Prostate gland (tissue), 2 donors: ENCODE results near the gene ASB8. TPM values are rescaled to one million over a fixed set of nuclear protein-coding genes. Genes with fewer than 3 reads are reported as not detected.
"Not testable (repeated sequence)": the region's sequence is repeated elsewhere in the genome, so short reads cannot be mapped to it uniquely, and the experiment has no call there.

Experiments used
- DNase-seq: peaks from one replicate; pipeline ENCODE4 v3.0.0-alpha.2; 2019; ENCODE audit warnings: low spot score
- H3K27ac ChIP-seq, 2 donors: fragments of 200-600 bp; sonication (generic); 2 replicates each; pipeline ENCODE4 v1.5.1; 2017 to 2019
- H3K27me3 ChIP-seq: fragments of 200-600 bp; sonication (generic); replicated peaks from 2 replicates; pipeline ENCODE4 v1.5.1; 2019; ENCODE audit not compliant: insufficient read depth
- H3K36me3 ChIP-seq, 2 donors: fragments of 200-600 bp; sonication (generic); 1 replicate in 1 of 2; 2 replicates in 1 of 2; pipeline versions ENCODE4 v1.5.1 to v1.8.1; 2017 to 2019
- H3K4me1 ChIP-seq: fragments of 200-600 bp; sonication (generic); replicated peaks from 2 replicates; pipeline ENCODE4 v1.5.1; 2019
- H3K4me3 ChIP-seq, 2 donors: fragments of 200-600 bp; sonication (generic); 2 replicates each; pipeline ENCODE4 v1.5.1; 2017 to 2019
- H3K9me3 ChIP-seq: fragments of 200-600 bp; sonication (generic); 2 replicates; pipeline ENCODE4 v1.5.1; 2017
- CTCF ChIP-seq, 4 experiments: fragments of 200-600 bp in 2 of 4; fragments of 450-650 bp in 2 of 4; sonication (generic) in 2 of 4; IDR thresholded peaks; 1 replicate in 3 of 4; 2 replicates in 1 of 4; pipeline ENCODE4 v1.5.1; 2016 to 2019; ENCODE audit warnings: antibody characterized with exemption in 4 of 4, mild to moderate bottlenecking in 2 of 4, moderate library complexity in 2 of 4
- POLR2A ChIP-seq: fragments of 450-650 bp; IDR thresholded peaks from one replicate; pipeline ENCODE4 v1.6.1; 2016; ENCODE audit warnings: antibody characterized with exemption, mild to moderate bottlenecking
- POLR2AphosphoS5 ChIP-seq: sonication (generic); formaldehyde crosslinking; IDR thresholded peaks from one replicate; pipeline ENCODE4 v1.6.1; 2017; ENCODE audit warnings: antibody characterized with exemption
- WGBS: methylation state at CpG from one replicate; pipeline ENCODE4 v1.1.5; 2018; 5-methylcytosine and 5-hydroxymethylcytosine counted together
- intact Hi-C: fragments of 100-400 bp; cut with DNase I; formaldehyde crosslinking; loops from one replicate; pipeline ENCODE4 v1.14.2; 2022
- total RNA-seq, 2 donors: library from RNA; depleted of rRNA; stranded (reverse); fragments of >200 nt; gene quantifications; one replicate each; pipeline ENCODE4 v1.1.0, GENCODE V29; 2016

Gene ASB8
- total RNA-seq, 2 donors from 2014 or later: 38.8 to 43.2 TPM

GRCh38 chr12:48115957-48116356, 41.4 kb downstream of the ASB8 start:
- Histone ChIP-seq H3K36me3 (no peaks in the 10 kb centered on the region), H3K4me1 (no peaks in the 10 kb centered on the region), H3K27ac (no peak overlapping the region), H3K9me3 (no peaks in the 10 kb centered on the region), H3K4me3 (no peak overlapping the region), H3K27me3 (no peaks in the 10 kb centered on the region)
- TF ChIP-seq CTCF (IDR thresholded peaks at IDR 0.05) (no peak), POLR2AphosphoS5 (no peak)
- WGBS: 100% methylated on average over 1 of the region's 1 CpG
- no peak for DNase-seq
- intact Hi-C loops: no loop called here

GRCh38 chr12:48111312-48111693, 46.0 kb downstream of the ASB8 start:
- H3K27ac ChIP-seq, H3K4me1 ChIP-seq, H3K4me3 ChIP-seq, H3K36me3 ChIP-seq, intact Hi-C loops, H3K27me3 ChIP-seq, H3K9me3 ChIP-seq, DNase-seq: not testable (repeated sequence)
- WGBS: 95% methylated on average over 5 of the region's 5 CpGs

- Histone ChIP-seq H3K9me3 (no peaks in the 10 kb centered on the region), H3K27me3 (no peaks in the 10 kb centered on the region), H3K4me1 (no peaks in the 10 kb centered on the region), H3K4me3 (no peak overlapping the region), H3K36me3 (no peaks in the 10 kb centered on the region), H3K27ac (no peak overlapping the region)
- no peak for DNase-seq
- TF ChIP-seq POLR2AphosphoS5 (no peak), POLR2A (no peak), CTCF (IDR thresholded peaks at IDR 0.05) (no peak)
- intact Hi-C loops: no loop called here
- WGBS: 78% methylated on average over 1 of the region's 1 CpG
Measured at GRCh38 chr12:48110691-48111311, 46.5 kb downstream of the ASB8 start.

- intact Hi-C loops: loop anchor here (5.0 kb wide), 1 partner anchor 48 kb away; the partner anchor contains the start of gene ASB8
- no peak overlapping the region for H3K4me3 ChIP-seq
- H3K36me3 ChIP-seq: no peaks in the 10 kb centered on the region
- no peaks in the 10 kb centered on the region for H3K4me1 ChIP-seq
- no peak overlapping the region for H3K27ac ChIP-seq
- H3K9me3 ChIP-seq: no peaks in the 10 kb centered on the region
- H3K27me3 ChIP-seq: no peaks in the 10 kb centered on the region
- no peak for DNase-seq
- TF ChIP-seq CTCF (IDR thresholded peaks at IDR 0.05): no peak
- TF ChIP-seq POLR2AphosphoS5: no peak
- TF ChIP-seq POLR2A: no peak
Measured at GRCh38 chr12:48109424-48109823, 47.9 kb downstream of the ASB8 start.

- DNase-seq: no peak
- Histone ChIP-seq H3K27ac (peak overlapping the region; percentile 89), H3K4me1 (no peaks in the 10 kb centered on the region), H3K9me3 (no peaks in the 10 kb centered on the region), H3K36me3 (no peaks in the 10 kb centered on the region), H3K27me3 (no peaks in the 10 kb centered on the region), H3K4me3 (peak overlapping the region; percentile 81 to 89)
- TF ChIP-seq POLR2A: no peak
- TF ChIP-seq CTCF (IDR thresholded peaks at IDR 0.05): no peak
- TF ChIP-seq POLR2AphosphoS5: no peak
- WGBS: 71% methylated on average over 5 of the region's 5 CpGs
- intact Hi-C loops: loop anchor here (5.0 kb wide), 1 partner anchor 50 kb away; the partner anchor contains the start of gene ASB8
Measured at GRCh38 chr12:48106681-48107613, 50.4 kb downstream of the ASB8 start.
